K562 (cell line): Measurements from ENCODE around the gene ARFRP1. TPM values are rescaled to one million over a fixed set of nuclear protein-coding genes. Genes with fewer than 3 reads are reported as not detected.
A peak's percentile ranks its signal among the peaks of the same experiment; 100 is the strongest.

Experiments used
- ATAC-seq: fragments of 200-7000 bp; cut with Tn5 transposase; 3 replicates; pipeline ENCODE4 v1.9.1; 2020; ENCODE audit warnings: moderate library complexity
- BruUV-seq: library from RNA; stranded (reverse); fragments of 400-500 nt; replicated peaks from 2 replicates; lab custom pipeline; 2021; lab: Mats Ljungman, UMichigan
- CTCF ChIA-PET: fragments of 300-600 bp; formaldehyde crosslinking; extraction: SDS; loops from one replicate; lab custom pipeline; 2021; ENCODE audit warnings: low intra/inter-chr PET ratio; lab: Yijun Ruan, JAX
- POLR2A ChIA-PET: fragments of 300-600, 350-650 bp; sonication (Branson Sonifier 250); formaldehyde crosslinking; extraction: SDS; loops from one replicate; lab custom pipeline; 2021; ENCODE audit warnings: antibody characterized with exemption, inconsistent platforms; lab: Yijun Ruan, JAX
- DNase-seq, 4 experiments: peaks; one replicate each; pipeline versions ENCODE4 v3.0.0 to v3.0.0-alpha.2; 2011 to 2018; ENCODE audit warnings: low spot score in 3 of 4, mixed read lengths in 3 of 4; ENCODE audit errors: extremely low read depth in 1 of 4
- FAIRE-seq: peaks from 2 replicates; lab custom pipeline; 2011; peaks lifted over from hg19 to GRCh38; lab: Jason Lieb, UNC
- H2AFZ ChIP-seq: 2 replicates; pipeline ENCODE4 v1.6.0; 2011; ENCODE audit warnings: low read depth, low read length, control low read depth, inconsistent platforms
- H3K27ac ChIP-seq: fragments of 200-600 bp; 3 replicates; pipeline ENCODE4 v1.8.0; 2011; ENCODE audit warnings: low read depth, mild to moderate bottlenecking, control low read depth, inconsistent platforms, low read length, moderate library complexity, mixed read lengths; ENCODE audit errors: extremely low read depth
- H3K27me3 ChIP-seq, 2 experiments: fragments of 300-600 bp in 1 of 2; 2 replicates in 1 of 2; 3 replicates in 1 of 2; pipeline versions ENCODE4 v1.6.0 to v1.8.0; 2011; ENCODE audit warnings: inconsistent platforms in 2 of 2, low read length in 2 of 2, mild to moderate bottlenecking in 1 of 2, mixed read lengths in 1 of 2, moderate library complexity in 1 of 2; ENCODE audit not compliant: control insufficient read depth in 2 of 2, insufficient read depth in 2 of 2
- H3K36me3 ChIP-seq: fragments of 300-600 bp; 3 replicates; pipeline ENCODE4 v1.8.0; 2011; ENCODE audit warnings: mild to moderate bottlenecking, low read length, inconsistent platforms; ENCODE audit not compliant: control insufficient read depth, insufficient read depth
- H3K4me1 ChIP-seq, 2 experiments: fragments of 200-600 bp in 1 of 2; replicated peaks in 1 of 2; 2 replicates in 1 of 2; 3 replicates in 1 of 2; pipeline versions ENCODE4 v1.5.1 to v1.8.0; 2011; ENCODE audit warnings: inconsistent platforms in 2 of 2, low read length in 2 of 2, mild to moderate bottlenecking in 1 of 2, mixed read lengths in 1 of 2, moderate library complexity in 1 of 2; ENCODE audit not compliant: control insufficient read depth in 2 of 2, insufficient read depth in 2 of 2
- H3K4me2 ChIP-seq: 2 replicates; pipeline ENCODE4 v1.6.1; 2011; ENCODE audit warnings: low read length, control low read depth, inconsistent platforms, mixed read lengths; ENCODE audit not compliant: insufficient read depth
- H3K4me3 ChIP-seq: fragments of 200-600 bp; sonication (generic), shearing (Covaris generic); 2 replicates; pipeline ENCODE4 v1.5.1; 2016; ENCODE audit warnings: control low read depth, inconsistent platforms
- H3K79me2 ChIP-seq: fragments of 200-600 bp; 3 replicates; pipeline ENCODE4 v1.8.0; 2011; ENCODE audit warnings: low read length, inconsistent platforms; ENCODE audit not compliant: control insufficient read depth, insufficient read depth
- H3K9ac ChIP-seq, 2 experiments: 2 replicates each; pipeline versions ENCODE4 v1.6.0 to v1.6.1; 2011; ENCODE audit warnings: low read depth in 2 of 2, low read length in 2 of 2, control low read depth in 1 of 2, inconsistent platforms in 1 of 2, mild to moderate bottlenecking in 1 of 2, mixed read lengths in 1 of 2; ENCODE audit not compliant: insufficient read depth in 1 of 2
- H3K9me1 ChIP-seq: one replicate; pipeline ENCODE4 v1.6.0; 2011; ENCODE audit warnings: inconsistent platforms, mild to moderate bottlenecking, low read length, moderate library complexity; ENCODE audit not compliant: control insufficient read depth, insufficient read depth
- H3K9me3 ChIP-seq: replicated peaks from 2 replicates; pipeline ENCODE4 v1.5.1; 2011; ENCODE audit warnings: low read depth, low read length, inconsistent platforms; ENCODE audit not compliant: control insufficient read depth, insufficient read depth
- H4K20me1 ChIP-seq: replicated peaks from 2 replicates; pipeline ENCODE4 v1.6.1; 2011; ENCODE audit warnings: low read length, inconsistent platforms, mixed read lengths; ENCODE audit not compliant: control insufficient read depth, insufficient read depth
- ARID1B ChIP-seq: fragments of 450-650 bp; IDR thresholded peaks from 2 replicates; pipeline ENCODE4 v1.6.1; 2016; ENCODE audit warnings: antibody characterized with exemption, mild to moderate bottlenecking, inconsistent platforms
- ARID2 ChIP-seq: fragments of 450-650 bp; IDR thresholded peaks from 2 replicates; pipeline ENCODE4 v1.6.1; 2017; ENCODE audit warnings: antibody characterized with exemption, mild to moderate bottlenecking
- BHLHE40 ChIP-seq: IDR thresholded peaks from 2 replicates; pipeline ENCODE4 v1.6.1; 2011; ENCODE audit warnings: low read length, improper control_type of control experiment
- FOS ChIP-seq: IDR thresholded peaks from 3 replicates; pipeline ENCODE4 v1.6.1; 2011; ENCODE audit not compliant: insufficient read length; ENCODE audit errors: extremely low read depth
- KDM4B ChIP-seq, 2 experiments: fragments of 450-650 bp in 1 of 2; sonication (generic) in 1 of 2; IDR thresholded peaks; 2 replicates each; pipeline ENCODE4 v1.6.1; 2016 to 2017; ENCODE audit warnings: borderline replicate concordance in 2 of 2, antibody characterized with exemption in 1 of 2, low read depth in 1 of 2, mild to moderate bottlenecking in 1 of 2
- MAZ ChIP-seq, 2 experiments: fragments of 450-650 bp in 1 of 2; sonication (generic) in 1 of 2; formaldehyde crosslinking; IDR thresholded peaks in 1 of 2; conservative IDR thresholded peaks in 1 of 2; 2 replicates each; pipeline versions ENCODE4 v1.4.0 to v1.5.0; 2020; ENCODE audit warnings: mild to moderate bottlenecking in 1 of 2, missing genetic modification reagents in 1 of 2
- MITF ChIP-seq: IDR thresholded peaks from 2 replicates; pipeline ENCODE4 v1.6.1; 2014; ENCODE audit warnings: antibody characterized with exemption
- SMC3 ChIP-seq: conservative IDR thresholded peaks from 2 replicates; pipeline ENCODE4 v1.6.1; 2011; ENCODE audit warnings: low read depth, low read length, improper control_type of control experiment; ENCODE audit not compliant: insufficient read depth
- TAF1 ChIP-seq: IDR thresholded peaks from 2 replicates; pipeline ENCODE4 v1.6.1; 2011; ENCODE audit warnings: mild to moderate bottlenecking, low read length, moderate library complexity; ENCODE audit not compliant: insufficient read depth, control insufficient read depth, severe bottlenecking; ENCODE audit errors: extremely low read depth
- TFAM ChIP-seq: fragments of 250-450 bp; sonication (Bioruptor Pico); conservative IDR thresholded peaks from 2 replicates; pipeline ENCODE4 v1.5.0; 2021; ENCODE audit warnings: mild to moderate bottlenecking, moderate library complexity
- VEZF1 ChIP-seq: fragments of 200-800 bp; sonication (Bioruptor generic); IDR thresholded peaks from 2 replicates; pipeline ENCODE4 v1.6.1; 2017; ENCODE audit warnings: missing genetic modification characterization, missing compliant biosample characterization
- ZC3H11A ChIP-seq: IDR thresholded peaks from 2 replicates; pipeline ENCODE4 v1.6.1; 2012; ENCODE audit warnings: low read depth, low read length, improper control_type of control experiment
- ZC3H4 ChIP-seq: sonication (generic); formaldehyde crosslinking; IDR thresholded peaks from 2 replicates; pipeline ENCODE4 v1.9.0; 2021; ENCODE audit warnings: missing genetic modification reagents, borderline replicate concordance
- ZNF282 ChIP-seq: sonication (generic); formaldehyde crosslinking; IDR thresholded peaks from 2 replicates; pipeline ENCODE4 v1.8.1; 2023; ENCODE audit warnings: missing genetic modification reagents
- ZNF431 ChIP-seq: sonication (generic); formaldehyde crosslinking; IDR thresholded peaks from 2 replicates; pipeline ENCODE4 v1.8.0; 2022; ENCODE audit warnings: mild to moderate bottlenecking, missing genetic modification reagents
- WGBS: fragments of 100-300 bp; shearing (Covaris generic); methylation state at CpG from one replicate; pipeline ENCODE4 v1.1.6; 2016; ENCODE audit warnings: low coverage, mixed read lengths; ENCODE audit not compliant: insufficient coverage; ENCODE audit errors: missing lambda C conversion rate; 5-methylcytosine and 5-hydroxymethylcytosine counted together
- in situ Hi-C: fragments of 300-500 bp; cut with MboI; formaldehyde crosslinking; loops from 4 replicates; pipeline ENCODE4 v1.15.0; 2018; ENCODE audit warnings: inconsistent platforms, mixed read lengths
- intact Hi-C: fragments of 100-400 bp; cut with micrococcal nuclease; formaldehyde crosslinking; loops from 2 replicates; pipeline ENCODE4 v1.14.2; 2022
- polyA plus RNA-seq, 8 experiments: library from polyadenylated mRNA; depleted of rRNA in 4 of 8; stranded (reverse) in 5 of 8; unstranded in 3 of 8; fragments of >200 nt; fragmentation: Nextera tagmentation in 2 of 8; fragmentation: Illumina TruSeq in 1 of 8; extraction: Ambion mirVana in 2 of 8; extraction: Trizol in 1 of 8; gene quantifications; 2 replicates each; pipeline versions ENCODE4 v1.2.1 to v1.2.3, GENCODE V29; 2011 to 2014; ENCODE audit warnings: inconsistent platforms in 1 of 8, missing spikeins in 1 of 8
- total RNA-seq, 7 experiments: library from RNA; depleted of rRNA in 6 of 7; stranded (reverse); fragments of >200 nt in 6 of 7; fragmentation: Illumina TruSeq in 2 of 7; extraction: Trizol in 2 of 7; gene quantifications; 2 replicates each; pipeline versions ENCODE4 v1.2.1 to v1.2.3, GENCODE V29; 2011 to 2021; ENCODE audit warnings: low replicate concordance in 1 of 7
- TF ChIP-seq, protein P1 (sequence below), 2 experiments: fragments of 450-650 bp; conservative IDR thresholded peaks; 2 replicates each; pipeline ENCODE4 v1.6.1; 2017; ENCODE audit warnings: mild to moderate bottlenecking in 2 of 2, moderate library complexity in 2 of 2

Gene ARFRP1
- total and polyA plus RNA-seq, 9 of the 15 experiments (the other 6 are each of a cell fraction or from before 2014, with no cell fraction given), result 2.2 to 78.9 (median 37.3) TPM

GRCh38 chr20:63706852-63707557, 771 bp downstream of the ARFRP1 start:
- H3K4me2 ChIP-seq, result peak overlapping the region; percentile 99
- no peaks in the 10 kb centered on the region for H3K9me3 ChIP-seq
- peaks cover 66% of the 10 kb centered on the region for H3K36me3 ChIP-seq
- H2AFZ ChIP-seq, result peak overlapping the region; percentile 75; the same call in 1 of the 2 replicates
- DNase-seq (peak; percentile 53 to 84 (median 69)), ATAC-seq (peak; percentile 75), FAIRE-seq (peak; percentile 95)
- peaks cover 13 to 63% of the 10 kb centered on the region in 2 experiments for H3K4me1 ChIP-seq
- H3K9ac ChIP-seq, result peak overlapping the region; percentile 90 to 95
- peak overlapping the region; percentile 100 for H3K4me3 ChIP-seq
- H4K20me1 ChIP-seq, result peaks cover 22% of the 10 kb centered on the region
- in situ Hi-C loops, result loop anchor here (5.0 kb wide), 1 partner anchor 155 kb away; the partner anchor contains the start of gene ABHD16B
- H3K79me2 ChIP-seq, result peaks cover 63% of the 10 kb centered on the region
- H3K27me3 ChIP-seq, result no peaks in the 10 kb centered on the region
- BruUV-seq, result no TSS peak
- intact Hi-C loops, result loop anchor here (2.0 to 10.0 kb wide), 5 partner anchors 78 to 250 kb away; partner anchors contain the start of genes PTK6, TPD52L2 and UCKL1
- peak overlapping the region; percentile 96 for H3K27ac ChIP-seq
- 1% methylated on average over 54 of the region's 56 CpGs for WGBS
- no peaks in the 10 kb centered on the region for H3K9me1 ChIP-seq
- ChIA-PET POLR2A (interaction anchor here (0.7 to 4.0 kb wide), 6 partner anchors 9 to 158 kb away, joined by 5 to 27 read pairs (median 6); partner anchors contain the start of genes RTEL1 and TPD52L2), CTCF (interaction anchor here (0.5 to 2.6 kb wide), 5 partner anchors 157 to 483 kb away, joined by 3 to 18 read pairs (median 6); partner anchors contain the start of genes PTK6 and TPD52L2)
- TF ChIP-seq ZC3H11A, result 0 out of 2 replicates have a peak, but pooled peaks have one; percentile 22
- TF ChIP-seq TAF1, result peak; percentile 55
- TF ChIP-seq BHLHE40, result peak; percentile 70; the same call in 1 of the 2 replicates
- TF ChIP-seq, protein P1, sequence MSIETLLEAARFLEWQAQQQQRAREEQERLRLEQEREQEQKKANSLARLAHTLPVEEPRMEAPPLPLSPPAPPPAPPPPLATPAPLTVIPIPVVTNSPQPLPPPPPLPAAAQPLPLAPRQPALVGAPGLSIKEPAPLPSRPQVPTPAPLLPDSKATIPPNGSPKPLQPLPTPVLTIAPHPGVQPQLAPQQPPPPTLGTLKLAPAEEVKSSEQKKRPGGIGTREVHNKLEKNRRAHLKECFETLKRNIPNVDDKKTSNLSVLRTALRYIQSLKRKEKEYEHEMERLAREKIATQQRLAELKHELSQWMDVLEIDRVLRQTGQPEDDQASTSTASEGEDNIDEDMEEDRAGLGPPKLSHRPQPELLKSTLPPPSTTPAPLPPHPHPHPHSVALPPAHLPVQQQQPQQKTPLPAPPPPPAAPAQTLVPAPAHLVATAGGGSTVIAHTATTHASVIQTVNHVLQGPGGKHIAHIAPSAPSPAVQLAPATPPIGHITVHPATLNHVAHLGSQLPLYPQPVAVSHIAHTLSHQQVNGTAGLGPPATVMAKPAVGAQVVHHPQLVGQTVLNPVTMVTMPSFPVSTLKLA (conservative IDR thresholded peaks at IDR 0.05), result peak; percentile 30 to 62; a peak in 2 of 4 replicates
- TF ChIP-seq ZNF431, result no peak
- TF ChIP-seq KDM4B (IDR thresholded peaks at IDR 0.05; ENCODE audit: borderline replicate concordance in 2 of 2, low read depth in 1 of 2), result peak in 1 of 2 experiments; percentile 48; a peak in 1 of 4 replicates
- peak; percentile 40; the same call in 1 of the 2 replicates for TF ChIP-seq ARID1B
- TF ChIP-seq FOS, result no peak
- TF ChIP-seq ZC3H4 (CRISPR knock-in tag), result no peak
- TF ChIP-seq VEZF1 (CRISPR knock-in tag), result peak; percentile 65
- no peak for TF ChIP-seq MITF
- peak; percentile 71 for TF ChIP-seq SMC3
- peak in 1 of 2 experiments; percentile 50; a peak in 1 of 4 replicates for TF ChIP-seq MAZ (CRISPR knock-in tag; conservative IDR thresholded peaks at IDR 0.05 in 1 of 2, IDR thresholded peaks at IDR 0.05 in 1 of 2)
- TF ChIP-seq ARID2, result peak; percentile 26; the same call in 1 of the 2 replicates
- no peak; the same call in 1 of the 2 replicates for TF ChIP-seq ZNF282 (CRISPR knock-in tag)
- TF ChIP-seq TFAM (CRISPR knock-in tag), result no peak
